Subcutaneous adipose tissue (tissue), 4 donors: ENCODE data around the gene SUN5. TPM values are rescaled to one million over a fixed set of nuclear protein-coding genes. Genes with fewer than 3 reads are reported as not detected.

Experiments used
- total RNA-seq, 4 donors: library from RNA; depleted of rRNA; stranded (reverse); fragments of >200 nt; gene quantifications; one replicate each; pipeline ENCODE4 v1.1.0, GENCODE V29; 2016
- TF ChIP-seq, protein P1 (sequence below): fragments of 450-650 bp; IDR thresholded peaks from one replicate; pipeline ENCODE4 v1.5.1; 2016; ENCODE audit warnings: low read depth, mild to moderate bottlenecking, control low read depth, antibody characterized with exemption, moderate library complexity

The SUN5 gene
- total RNA-seq, 4 donors from 2014 or later: not detected

DNA sequence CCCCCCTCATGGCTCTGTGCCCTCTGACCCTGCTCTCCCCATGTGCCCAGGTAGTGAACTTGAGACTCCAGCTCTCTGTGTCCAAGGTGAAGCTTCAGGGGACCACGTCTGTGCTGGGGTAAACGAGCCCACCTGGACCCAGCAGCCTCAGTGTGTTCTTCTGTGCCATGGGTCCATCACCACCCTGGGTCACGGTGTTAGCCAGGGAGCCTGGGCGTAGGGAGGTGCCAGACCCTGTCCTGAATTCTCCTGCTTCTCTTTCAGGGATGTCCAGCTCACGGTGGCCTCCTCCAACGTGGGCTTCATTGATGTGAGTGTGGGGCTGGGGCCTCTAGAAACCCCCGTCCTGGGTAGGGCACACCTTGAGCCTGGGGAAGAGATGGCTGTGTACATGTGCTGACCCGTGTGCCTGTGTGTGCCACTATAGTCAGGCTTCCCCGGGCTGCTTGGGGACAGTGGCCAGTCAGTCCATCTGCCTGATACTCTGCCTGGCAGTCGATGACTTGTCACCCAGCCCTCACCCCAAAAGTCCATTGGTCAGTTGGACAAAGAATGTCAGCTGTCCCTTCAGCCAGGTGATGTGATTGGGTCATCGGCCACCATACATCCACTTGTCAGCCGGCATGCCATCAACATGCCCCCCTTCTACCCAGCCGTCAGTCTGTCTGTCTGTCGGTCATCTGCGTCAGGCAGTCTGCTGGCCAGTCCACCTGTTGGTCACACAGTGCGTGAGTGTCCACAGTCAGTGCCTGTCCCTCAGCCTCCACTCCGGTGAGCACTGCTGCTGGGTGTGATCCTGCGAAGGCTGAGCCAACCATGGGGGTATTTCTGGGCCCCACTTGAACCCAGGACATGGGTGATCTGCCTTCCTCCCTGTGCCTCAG is 16.3 kb upstream of the SUN5 start:
- TF ChIP-seq, protein P1, sequence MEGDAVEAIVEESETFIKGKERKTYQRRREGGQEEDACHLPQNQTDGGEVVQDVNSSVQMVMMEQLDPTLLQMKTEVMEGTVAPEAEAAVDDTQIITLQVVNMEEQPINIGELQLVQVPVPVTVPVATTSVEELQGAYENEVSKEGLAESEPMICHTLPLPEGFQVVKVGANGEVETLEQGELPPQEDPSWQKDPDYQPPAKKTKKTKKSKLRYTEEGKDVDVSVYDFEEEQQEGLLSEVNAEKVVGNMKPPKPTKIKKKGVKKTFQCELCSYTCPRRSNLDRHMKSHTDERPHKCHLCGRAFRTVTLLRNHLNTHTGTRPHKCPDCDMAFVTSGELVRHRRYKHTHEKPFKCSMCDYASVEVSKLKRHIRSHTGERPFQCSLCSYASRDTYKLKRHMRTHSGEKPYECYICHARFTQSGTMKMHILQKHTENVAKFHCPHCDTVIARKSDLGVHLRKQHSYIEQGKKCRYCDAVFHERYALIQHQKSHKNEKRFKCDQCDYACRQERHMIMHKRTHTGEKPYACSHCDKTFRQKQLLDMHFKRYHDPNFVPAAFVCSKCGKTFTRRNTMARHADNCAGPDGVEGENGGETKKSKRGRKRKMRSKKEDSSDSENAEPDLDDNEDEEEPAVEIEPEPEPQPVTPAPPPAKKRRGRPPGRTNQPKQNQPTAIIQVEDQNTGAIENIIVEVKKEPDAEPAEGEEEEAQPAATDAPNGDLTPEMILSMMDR: no peak

DNA sequence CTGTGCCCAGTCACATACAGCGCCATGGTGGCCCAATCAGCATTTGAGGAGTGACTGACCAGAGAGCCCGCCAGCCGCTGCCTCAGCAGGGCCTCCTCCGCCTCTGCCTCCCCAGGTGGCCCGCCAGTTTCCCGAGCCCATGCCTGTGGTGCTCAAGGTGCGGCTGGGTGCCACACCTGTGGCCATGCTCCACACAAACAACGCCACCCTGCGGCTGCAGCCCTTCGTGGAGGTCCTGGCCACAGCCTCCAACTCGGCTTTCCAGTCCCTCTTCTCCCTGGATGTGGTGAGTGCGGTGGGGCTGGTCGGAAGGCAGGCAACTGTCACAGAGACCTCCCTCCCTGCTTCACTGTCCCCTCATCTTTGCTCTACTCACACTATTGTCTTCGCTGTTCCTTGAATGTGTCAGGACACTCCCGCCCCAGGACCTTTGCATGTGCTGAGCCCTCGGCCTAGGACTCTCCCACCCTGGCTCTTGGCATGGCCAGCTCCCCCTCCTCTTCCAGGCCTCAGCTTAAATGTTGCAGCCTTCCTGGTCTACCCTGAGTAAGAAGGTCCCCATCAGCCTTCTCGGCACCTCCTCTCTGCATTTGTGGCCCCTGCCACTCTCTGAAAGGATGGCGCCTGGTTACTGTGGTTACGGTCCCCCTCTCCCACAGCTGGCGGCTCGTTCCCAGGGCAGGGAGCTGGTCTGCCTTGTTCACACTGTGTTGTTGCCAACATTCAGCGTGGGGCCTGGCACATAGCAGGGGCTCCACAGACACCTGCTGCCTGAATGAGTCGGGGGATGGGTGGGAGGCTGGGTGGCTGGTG is 15.4 kb upstream of the SUN5 start:
- TF ChIP-seq, protein P1: no peak

DNA sequence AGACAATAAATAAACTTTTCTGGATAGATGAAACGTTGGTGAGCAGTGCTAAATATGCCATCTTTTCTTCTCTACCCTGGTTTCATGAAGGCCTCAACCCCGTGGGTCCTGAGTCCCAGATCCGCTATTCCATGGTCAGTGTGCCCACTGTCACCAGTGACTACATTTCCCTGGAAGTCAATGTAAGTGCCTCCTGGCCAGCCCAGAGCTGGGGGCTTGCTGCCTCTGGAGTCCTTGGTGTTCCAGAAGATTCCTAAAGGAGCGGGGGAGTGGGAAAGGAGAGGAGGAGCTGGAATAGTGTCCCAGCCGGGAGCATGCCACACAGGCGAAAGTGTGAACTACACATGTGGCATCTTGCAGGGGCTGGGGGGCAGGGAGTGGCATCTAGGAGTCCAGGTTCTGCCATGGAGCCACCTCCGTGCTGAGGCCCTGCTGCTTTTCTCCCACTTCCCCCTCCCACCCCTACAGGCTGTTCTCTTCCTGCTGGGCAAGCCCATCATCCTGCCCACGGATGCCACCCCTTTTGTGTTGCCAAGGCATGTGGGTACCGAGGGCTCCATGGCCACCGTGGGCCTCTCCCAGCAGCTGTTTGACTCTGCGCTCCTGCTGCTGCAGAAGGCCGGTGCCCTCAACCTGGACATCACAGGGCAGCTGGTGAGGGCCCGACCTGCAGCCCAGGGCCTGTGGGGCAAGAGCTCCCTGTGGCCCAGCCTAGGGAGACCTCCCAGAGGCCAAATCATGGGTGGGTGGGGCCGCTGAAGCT is 14.1 kb upstream of the SUN5 start:
- TF ChIP-seq, protein P1: no peak

DNA sequence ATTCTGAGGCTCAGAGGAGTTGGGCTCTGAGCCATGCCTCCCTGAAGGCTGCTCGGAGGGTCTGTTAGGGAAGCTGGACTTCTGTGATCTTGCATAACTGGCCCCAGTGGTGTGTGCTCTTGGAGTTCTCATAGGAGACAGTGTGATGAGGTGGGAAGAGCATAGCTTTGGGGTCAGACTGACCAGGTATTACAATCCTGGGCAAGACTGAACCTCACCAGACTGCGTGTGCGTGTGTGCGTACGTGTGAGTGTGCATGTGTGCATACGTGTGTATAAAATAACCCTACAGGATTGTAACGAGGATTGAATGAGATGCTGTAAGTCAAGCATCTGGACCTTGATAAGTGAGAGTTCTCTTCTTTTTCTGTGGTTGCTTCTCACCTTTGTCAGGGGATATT is 13.3 kb upstream of the SUN5 start:
- TF ChIP-seq, protein P1: no peak

DNA sequence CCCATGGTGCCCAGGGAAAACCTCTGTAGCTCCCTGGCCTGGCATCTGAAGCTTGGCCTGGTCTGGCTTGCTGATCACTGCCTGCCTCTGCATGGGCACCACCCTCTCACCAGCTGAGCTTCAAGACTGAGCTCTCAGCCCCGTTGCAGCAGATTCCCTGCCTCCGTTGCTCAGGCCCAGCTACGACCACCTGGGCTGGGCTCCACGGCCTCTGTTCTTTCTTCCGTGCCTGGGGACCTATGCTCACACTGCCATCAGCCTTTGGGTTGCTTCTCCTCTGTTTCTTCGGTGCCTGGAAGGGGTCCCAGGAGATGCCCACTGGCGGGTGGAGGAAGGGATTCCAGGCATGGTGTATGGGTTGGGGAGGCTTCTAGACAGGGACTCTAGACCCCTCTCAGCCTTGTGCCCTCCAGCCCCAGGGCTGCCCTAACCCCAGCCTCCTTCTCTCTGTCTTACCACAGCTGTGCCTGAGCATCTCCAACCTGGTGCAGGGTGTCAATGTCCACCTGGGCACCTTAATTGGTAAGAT is 12.4 kb upstream of the SUN5 start:
- TF ChIP-seq, protein P1: no peak

DNA sequence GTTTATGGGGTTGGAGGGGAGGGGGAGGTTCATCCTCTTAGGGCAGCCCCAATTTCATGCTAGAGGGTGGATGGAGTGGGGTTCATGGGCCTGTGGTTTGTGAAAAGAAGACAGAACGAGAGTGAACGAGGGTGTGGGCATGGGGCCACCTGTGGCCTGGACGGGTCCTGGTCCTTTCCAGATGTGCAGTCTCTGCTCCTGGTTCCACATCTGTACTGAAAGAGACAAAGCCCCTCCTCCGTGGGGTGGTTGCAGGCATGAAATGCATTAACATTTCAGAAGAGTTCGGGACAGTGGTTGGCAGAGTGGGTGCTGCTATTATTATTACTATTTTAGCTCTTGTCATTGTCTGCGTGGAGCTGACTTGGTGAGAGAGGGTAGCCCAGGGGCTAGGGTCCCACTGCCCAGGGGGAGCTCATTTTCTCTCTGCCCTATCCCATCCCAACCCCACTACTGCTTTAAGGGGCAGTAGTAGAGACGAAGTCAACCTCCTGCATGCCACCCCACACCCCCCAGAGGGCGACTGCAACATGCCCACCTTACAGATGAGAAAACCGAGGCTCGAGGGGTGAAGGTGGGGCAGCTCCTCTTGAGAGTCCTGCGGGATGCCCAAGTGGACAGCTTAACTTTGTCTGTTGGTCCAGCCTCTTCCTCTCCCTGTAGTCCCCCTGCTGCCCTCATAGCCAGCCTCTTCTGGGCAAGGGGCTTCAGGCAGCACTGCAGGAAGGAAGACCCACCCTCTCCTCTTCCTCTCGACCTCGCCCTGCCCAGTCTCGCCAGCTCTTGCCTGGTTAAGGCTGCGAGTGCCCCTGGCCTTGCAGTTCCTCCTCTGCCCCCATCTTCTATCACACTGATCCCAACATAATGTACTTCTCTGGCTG is 11.7 kb upstream of the SUN5 start:
- TF ChIP-seq, protein P1: no peak
